GM19395 (cell line): Measurements from ENCODE around the gene RNASEH1.
"Not testable (repeated sequence)": the region's sequence is repeated elsewhere in the genome, so short reads cannot be mapped to it uniquely, and the experiment has no call there.

Experiments used
- ATAC-seq: cut with Tn5 transposase; IDR thresholded peaks from one replicate; pipeline ENCODE4 v1.9.1; 2021; ENCODE audit warnings: mild to moderate bottlenecking, moderate library complexity; ENCODE audit not compliant: unreplicated experiment

The RNASEH1 gene

GRCh38 chr2:3594493-3595281 lies 36.6 kb upstream of the RNASEH1 start, which contains the start of gene COLEC11:
TSS of gene COLEC11 (plus strand) at chr2:3595112. CDS start at chr2:3604341, 9,229 bp downstream.
- ATAC-seq, result no peak

GRCh38 chr2:3589086-3589485 lies 31.0 kb upstream of the RNASEH1 start:
- ATAC-seq, result no peak

GRCh38 chr2:3588084-3588483 lies 30.0 kb upstream of the RNASEH1 start:
- ATAC-seq, result no peak

- ATAC-seq, result no peak
These were observed 29.3 kb upstream of the RNASEH1 start for GRCh38 chr2:3587432-3587831.

GRCh38 chr2:3587021-3587420 lies 28.9 kb upstream of the RNASEH1 start:
- ATAC-seq, result no peak

- no peak for ATAC-seq
These were observed 28.1 kb upstream of the RNASEH1 start for GRCh38 chr2:3586220-3586619.

GRCh38 chr2:3585261-3586109 lies 27.4 kb upstream of the RNASEH1 start:
- ATAC-seq, result no peak

GRCh38 chr2:3584608-3585260 lies 26.6 kb upstream of the RNASEH1 start:
- ATAC-seq, result no peak

GRCh38 chr2:3584076-3584475 lies 25.9 kb upstream of the RNASEH1 start:
- no peak for ATAC-seq

- ATAC-seq, result no peak
These were observed 23.5 kb upstream of the RNASEH1 start for GRCh38 chr2:3581367-3582262.

- no peak for ATAC-seq
These were observed 22.3 kb upstream of the RNASEH1 start for GRCh38 chr2:3580449-3580848.

- ATAC-seq, result no peak
These were observed 20.9 kb upstream of the RNASEH1 start for GRCh38 chr2:3578987-3579386.

- not testable (repeated sequence) for ATAC-seq
These were observed 18.1 kb upstream of the RNASEH1 start for GRCh38 chr2:3576263-3576630.

- peak; percentile 34 for ATAC-seq
These were observed 17.6 kb upstream of the RNASEH1 start for GRCh38 chr2:3575534-3576262.

- no peak for ATAC-seq
These were observed 16.0 kb upstream of the RNASEH1 start for GRCh38 chr2:3574155-3574554.

- ATAC-seq, result no peak
These were observed 14.5 kb upstream of the RNASEH1 start for GRCh38 chr2:3572620-3573019.

- no peak for ATAC-seq
These were observed 13.2 kb upstream of the RNASEH1 start for GRCh38 chr2:3571284-3571683.

- ATAC-seq, result not testable (repeated sequence)
These were observed 11.5 kb upstream of the RNASEH1 start for GRCh38 chr2:3569656-3570055.

- ATAC-seq, result no peak
These were observed 8.7 kb upstream of the RNASEH1 start for GRCh38 chr2:3566806-3567205.

GRCh38 chr2:3565117-3565516 lies 7.0 kb upstream of the RNASEH1 start:
- ATAC-seq, result no peak
